Panc1 (cell line): ENCODE measurements around the gene CKLF. TPM values are rescaled to one million over a fixed set of nuclear protein-coding genes. Genes with fewer than 3 reads are reported as not detected.

Experiments used
- ATAC-seq: fragments of 200-7000 bp; cut with Tn5 transposase; 2 replicates; pipeline ENCODE4 v1.9.1; 2020; ENCODE audit warnings: mild to moderate bottlenecking, moderate library complexity
- BruUV-seq: library from RNA; stranded (reverse); fragments of 400-500 nt; replicated peaks from 2 replicates; lab custom pipeline; 2021; lab: Mats Ljungman, UMichigan
- CTCF ChIA-PET: fragments of 300-600 bp; sonication (Branson Sonifier 250); formaldehyde crosslinking; loops from one replicate; lab custom pipeline; 2022; ENCODE audit warnings: antibody characterized with exemption; lab: Charles Lee
- POLR2A ChIA-PET: fragments of 300-600 bp; sonication (Branson Sonifier 250); formaldehyde crosslinking; loops from one replicate; lab custom pipeline; 2022; ENCODE audit warnings: antibody characterized with exemption; lab: Charles Lee
- DNase-seq: peaks from one replicate; pipeline ENCODE4 v3.0.0-alpha.2; 2010; ENCODE audit warnings: low read depth, low spot score
- H3K27ac ChIP-seq: 2 replicates; pipeline ENCODE4 v1.5.1; 2011; ENCODE audit warnings: mild to moderate bottlenecking, low read length, inconsistent platforms
- H3K27me3 ChIP-seq: fragments of 200-500 bp; sonication (Bioruptor generic); 2 replicates; pipeline ENCODE4 v1.6.0; 2014; ENCODE audit warnings: low read length, inconsistent platforms; ENCODE audit not compliant: control insufficient read depth, insufficient read depth
- H3K36me3 ChIP-seq: fragments of 200-500 bp; sonication (Bioruptor generic); 2 replicates; pipeline ENCODE4 v1.5.1; 2014; ENCODE audit warnings: inconsistent platforms, mild to moderate bottlenecking, low read length, moderate library complexity; ENCODE audit not compliant: control insufficient read depth, insufficient read depth
- H3K4me1 ChIP-seq: 2 replicates; pipeline ENCODE4 v1.5.1; 2011; ENCODE audit warnings: inconsistent platforms, mild to moderate bottlenecking, low read length, moderate library complexity; ENCODE audit not compliant: control insufficient read depth, insufficient read depth
- H3K4me3 ChIP-seq, 2 experiments: 2 replicates each; pipeline ENCODE4 v1.5.1; 2011 to 2012; ENCODE audit warnings: low read depth in 2 of 2, low read length in 2 of 2, mild to moderate bottlenecking in 2 of 2, inconsistent platforms in 1 of 2, moderate library complexity in 1 of 2
- H3K9me3 ChIP-seq: fragments of 200-500 bp; sonication (Bioruptor generic); 2 replicates; pipeline ENCODE4 v1.5.1; 2014; ENCODE audit warnings: low read depth, mild to moderate bottlenecking, inconsistent platforms, low read length, moderate library complexity; ENCODE audit not compliant: control insufficient read depth, insufficient read depth
- CTCF ChIP-seq: fragments of 450-650 bp; IDR thresholded peaks from 2 replicates; pipeline ENCODE4 v1.5.1; 2017; ENCODE audit warnings: mild to moderate bottlenecking
- POLR2AphosphoS5 ChIP-seq: IDR thresholded peaks from 2 replicates; pipeline ENCODE4 v1.6.1; 2012; ENCODE audit warnings: mild to moderate bottlenecking, low read depth, low read length, moderate library complexity
- SIN3A ChIP-seq: IDR thresholded peaks from 2 replicates; pipeline ENCODE4 v1.6.1; 2012; ENCODE audit warnings: low read depth, mild to moderate bottlenecking, low read length, moderate library complexity, borderline replicate concordance; ENCODE audit not compliant: insufficient read depth
- TCF7L2 ChIP-seq: IDR thresholded peaks from 2 replicates; pipeline ENCODE4 v1.6.1; 2011; ENCODE audit warnings: mild to moderate bottlenecking, low read depth, low read length, inconsistent platforms
- in situ Hi-C: cut with HindIII; loops from 2 replicates; pipeline ENCODE4 v1.10.0; 2016; ENCODE audit warnings: low sequenced_read_pairs, low pct_unique_long_range_greater_than_20kb
- intact Hi-C: fragments of 100-400 bp; cut with micrococcal nuclease; formaldehyde crosslinking; loops from one replicate; pipeline ENCODE4 v1.10.0; 2022; ENCODE audit not compliant: unreplicated experiment
- total RNA-seq: library from RNA; stranded (reverse); gene quantifications from one replicate; pipeline ENCODE4 v1.2.1, GENCODE V29; 2021; ENCODE audit not compliant: unreplicated experiment
- TF ChIP-seq, protein P1 (sequence below), 2 experiments: IDR thresholded peaks; 2 replicates each; pipeline ENCODE4 v1.6.1; 2011 to 2012; ENCODE audit warnings: low read depth in 2 of 2, control low read depth in 1 of 2, low read length in 1 of 2, mild to moderate bottlenecking in 1 of 2, moderate library complexity in 1 of 2; ENCODE audit not compliant: insufficient read depth in 1 of 2

The CKLF gene
- total RNA-seq, 1 experiment from 2014 or later: 88.1 TPM

GRCh38 chr16:66536525-66536924, 15.9 kb upstream of the CKLF start:
- BruUV-seq: no TSS peak
- in situ Hi-C loops: no loop called here
- Histone ChIP-seq H3K4me3 (no peak overlapping the region), H3K36me3 (no peaks in the 10 kb centered on the region), H3K4me1 (no peaks in the 10 kb centered on the region), H3K27ac (no peak overlapping the region), H3K9me3 (no peaks in the 10 kb centered on the region), H3K27me3 (no peaks in the 10 kb centered on the region)
- TF ChIP-seq, protein P1, sequence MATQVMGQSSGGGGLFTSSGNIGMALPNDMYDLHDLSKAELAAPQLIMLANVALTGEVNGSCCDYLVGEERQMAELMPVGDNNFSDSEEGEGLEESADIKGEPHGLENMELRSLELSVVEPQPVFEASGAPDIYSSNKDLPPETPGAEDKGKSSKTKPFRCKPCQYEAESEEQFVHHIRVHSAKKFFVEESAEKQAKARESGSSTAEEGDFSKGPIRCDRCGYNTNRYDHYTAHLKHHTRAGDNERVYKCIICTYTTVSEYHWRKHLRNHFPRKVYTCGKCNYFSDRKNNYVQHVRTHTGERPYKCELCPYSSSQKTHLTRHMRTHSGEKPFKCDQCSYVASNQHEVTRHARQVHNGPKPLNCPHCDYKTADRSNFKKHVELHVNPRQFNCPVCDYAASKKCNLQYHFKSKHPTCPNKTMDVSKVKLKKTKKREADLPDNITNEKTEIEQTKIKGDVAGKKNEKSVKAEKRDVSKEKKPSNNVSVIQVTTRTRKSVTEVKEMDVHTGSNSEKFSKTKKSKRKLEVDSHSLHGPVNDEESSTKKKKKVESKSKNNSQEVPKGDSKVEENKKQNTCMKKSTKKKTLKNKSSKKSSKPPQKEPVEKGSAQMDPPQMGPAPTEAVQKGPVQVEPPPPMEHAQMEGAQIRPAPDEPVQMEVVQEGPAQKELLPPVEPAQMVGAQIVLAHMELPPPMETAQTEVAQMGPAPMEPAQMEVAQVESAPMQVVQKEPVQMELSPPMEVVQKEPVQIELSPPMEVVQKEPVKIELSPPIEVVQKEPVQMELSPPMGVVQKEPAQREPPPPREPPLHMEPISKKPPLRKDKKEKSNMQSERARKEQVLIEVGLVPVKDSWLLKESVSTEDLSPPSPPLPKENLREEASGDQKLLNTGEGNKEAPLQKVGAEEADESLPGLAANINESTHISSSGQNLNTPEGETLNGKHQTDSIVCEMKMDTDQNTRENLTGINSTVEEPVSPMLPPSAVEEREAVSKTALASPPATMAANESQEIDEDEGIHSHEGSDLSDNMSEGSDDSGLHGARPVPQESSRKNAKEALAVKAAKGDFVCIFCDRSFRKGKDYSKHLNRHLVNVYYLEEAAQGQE (IDR thresholded peaks at IDR 0.05; ENCODE audit: insufficient read depth in 1 of 2, low read depth in 2 of 2, low read length in 1 of 2): no peak
- TF ChIP-seq POLR2AphosphoS5 (no peak), SIN3A (no peak), TCF7L2 (no peak), CTCF (no peak)
- ATAC-seq (no peak), DNase-seq (no peak)
- intact Hi-C loops: no loop called here
- ChIA-PET CTCF (no interaction called here), POLR2A (no interaction called here)

DNA sequence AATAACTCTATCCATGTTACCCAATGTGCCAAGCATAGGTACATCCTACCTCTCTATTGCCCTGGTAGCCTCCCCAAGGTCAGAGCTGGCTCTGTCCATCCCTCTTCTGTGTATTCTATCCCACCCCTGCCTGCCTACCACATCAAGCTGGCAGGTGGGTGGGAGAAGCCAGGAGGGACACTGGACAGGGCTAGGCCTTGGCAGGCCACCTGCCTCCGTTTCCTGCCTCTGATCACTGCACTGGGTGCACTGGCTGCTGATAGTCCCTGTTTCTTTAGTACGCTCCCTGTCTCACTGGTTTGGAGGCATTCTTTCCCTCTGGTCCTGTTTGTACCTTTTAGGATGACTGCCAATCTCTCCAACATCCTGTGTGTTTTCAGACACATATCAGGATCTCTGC, 15.1 kb upstream of the CKLF start:
- Histone ChIP-seq H3K27me3 (no peaks in the 10 kb centered on the region), H3K27ac (no peak overlapping the region), H3K9me3 (no peaks in the 10 kb centered on the region), H3K36me3 (no peaks in the 10 kb centered on the region), H3K4me1 (no peaks in the 10 kb centered on the region), H3K4me3 (no peak overlapping the region)
- no TSS peak for BruUV-seq
- intact Hi-C loops (no loop called here), in situ Hi-C loops (no loop called here)
- ATAC-seq (no peak), DNase-seq (no peak)
- ChIA-PET CTCF (no interaction called here), POLR2A (no interaction called here)
- TF ChIP-seq POLR2AphosphoS5 (no peak), SIN3A (no peak)

DNA sequence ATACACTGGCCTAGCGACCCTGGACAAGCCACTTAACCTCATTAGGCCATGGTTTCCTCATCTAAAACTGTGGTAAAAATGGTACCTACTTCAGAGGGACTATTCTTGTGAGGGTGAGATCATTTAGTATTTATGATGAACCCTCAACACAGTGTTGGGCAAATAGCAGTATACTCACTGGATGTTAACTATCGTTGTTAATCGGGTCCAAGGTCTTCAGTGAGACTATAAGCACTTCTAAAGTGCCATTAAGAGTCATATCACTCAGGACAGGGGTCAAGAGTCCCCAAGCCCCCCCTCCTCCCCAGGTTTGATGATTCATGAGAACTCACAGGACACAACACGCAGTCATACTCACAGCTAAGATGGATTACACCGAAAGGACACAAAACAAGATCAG, 13.5 kb upstream of the CKLF start:
- no peaks in the 10 kb centered on the region for H3K36me3 ChIP-seq

More for the DNA sequence above, 13.5 kb upstream of the CKLF start:
- H3K27ac ChIP-seq: no peak overlapping the region
- in situ Hi-C loops (no loop called here), intact Hi-C loops (no loop called here)
- ATAC-seq (no peak), DNase-seq (no peak)
- H3K4me3 ChIP-seq: no peak overlapping the region
- ChIA-PET CTCF (no interaction called here), POLR2A (no interaction called here)
- TF ChIP-seq TCF7L2 (no peak), POLR2AphosphoS5 (no peak), CTCF (no peak), SIN3A (no peak)
- TF ChIP-seq, protein P1 (IDR thresholded peaks at IDR 0.05; ENCODE audit: insufficient read depth in 1 of 2, low read depth in 2 of 2, low read length in 1 of 2): no peak
- no peaks in the 10 kb centered on the region for H3K4me1 ChIP-seq
- no peaks in the 10 kb centered on the region for H3K9me3 ChIP-seq
- no TSS peak for BruUV-seq
- H3K27me3 ChIP-seq: no peaks in the 10 kb centered on the region
